ENCODE results near the gene DUSP22.

The DUSP22 gene

DNA sequence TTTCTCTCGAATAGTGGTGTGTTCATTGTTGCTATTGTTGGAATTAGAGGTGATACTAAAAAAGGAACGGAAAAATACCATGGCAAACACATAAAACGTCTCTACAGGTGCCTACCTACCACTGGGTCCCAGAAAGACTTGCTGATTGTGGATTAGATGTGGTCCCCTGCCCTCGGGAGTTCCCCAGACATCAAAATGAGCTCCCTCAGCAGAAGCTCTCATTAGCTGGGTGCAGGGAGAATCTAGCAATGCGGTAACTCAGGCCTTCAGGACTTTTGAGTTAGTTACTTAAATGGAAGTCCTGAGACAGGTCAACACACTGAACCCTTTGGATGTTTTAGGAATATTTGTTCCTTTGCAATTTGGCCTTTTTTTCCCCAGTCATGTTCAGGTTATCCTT, 105.3 kb downstream of the DUSP22 start:
- no peak for DNase-seq

DNA sequence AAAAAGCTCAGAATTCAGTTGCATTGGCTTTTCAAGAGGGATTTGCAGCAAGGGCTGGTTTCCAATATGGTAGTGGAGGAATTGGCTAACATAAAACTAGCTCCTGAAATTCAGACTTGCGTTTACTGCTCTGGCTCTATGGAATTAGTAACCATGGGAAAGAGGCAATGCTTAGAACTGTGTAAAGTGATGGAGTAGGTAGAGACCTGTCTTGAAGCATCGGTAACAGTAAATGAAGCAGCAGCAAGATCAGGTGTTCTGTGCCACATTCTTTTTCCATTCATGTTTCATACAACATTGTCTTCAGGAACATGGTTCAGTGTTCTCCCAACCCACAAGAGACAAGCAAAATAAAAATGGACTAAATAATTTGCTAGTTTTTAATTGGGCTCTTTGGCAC, 105.8 kb downstream of the DUSP22 start:
- DNase-seq: no peak

DNA sequence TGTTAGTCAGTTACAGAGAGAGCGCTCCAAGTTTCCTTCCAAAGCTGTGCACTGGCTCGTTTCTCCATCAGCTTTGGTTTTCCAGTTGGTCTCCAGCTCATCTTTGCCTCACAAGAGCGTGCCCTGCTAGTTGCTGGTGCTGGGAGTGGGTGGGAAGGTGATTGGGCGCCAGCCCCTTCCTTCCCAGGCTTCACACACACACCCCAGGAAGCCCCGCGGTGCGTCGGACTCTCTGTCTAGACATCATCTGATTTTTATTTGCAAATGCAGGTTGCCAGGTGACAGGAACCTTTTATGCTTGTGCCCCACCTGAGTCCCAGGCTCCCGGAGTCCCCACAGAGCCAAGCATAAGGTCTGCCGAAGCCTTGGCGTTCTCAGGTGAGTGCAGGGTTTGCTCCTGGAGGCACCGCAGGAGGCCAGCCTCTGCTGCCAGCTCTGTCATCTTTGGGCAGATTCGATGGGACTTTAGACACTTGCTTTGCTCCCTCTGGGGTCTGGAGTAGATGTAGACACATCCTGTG, 106.3 kb downstream of the DUSP22 start:
- DNase-seq: no peak

- DNase-seq: no peak
Observed at GRCh38 chr6:399785-400534, 107.7 kb downstream of the DUSP22 start.

GRCh38 chr6:400815-401214, 108.5 kb downstream of the DUSP22 start:
- no peak for DNase-seq

Measured in fibroblast of skin of abdomen (primary cell).